Fibroblast of skin of right quadriceps (primary cell): ENCODE data around the gene CARD16.
"Not testable (repeated sequence)": the region's sequence is repeated elsewhere in the genome, so short reads cannot be mapped to it uniquely, and the experiment has no call there.

Source experiments
- DNase-seq: peaks from one replicate; pipeline ENCODE4 v3.0.0-alpha.2; 2013

Gene CARD16

DNA sequence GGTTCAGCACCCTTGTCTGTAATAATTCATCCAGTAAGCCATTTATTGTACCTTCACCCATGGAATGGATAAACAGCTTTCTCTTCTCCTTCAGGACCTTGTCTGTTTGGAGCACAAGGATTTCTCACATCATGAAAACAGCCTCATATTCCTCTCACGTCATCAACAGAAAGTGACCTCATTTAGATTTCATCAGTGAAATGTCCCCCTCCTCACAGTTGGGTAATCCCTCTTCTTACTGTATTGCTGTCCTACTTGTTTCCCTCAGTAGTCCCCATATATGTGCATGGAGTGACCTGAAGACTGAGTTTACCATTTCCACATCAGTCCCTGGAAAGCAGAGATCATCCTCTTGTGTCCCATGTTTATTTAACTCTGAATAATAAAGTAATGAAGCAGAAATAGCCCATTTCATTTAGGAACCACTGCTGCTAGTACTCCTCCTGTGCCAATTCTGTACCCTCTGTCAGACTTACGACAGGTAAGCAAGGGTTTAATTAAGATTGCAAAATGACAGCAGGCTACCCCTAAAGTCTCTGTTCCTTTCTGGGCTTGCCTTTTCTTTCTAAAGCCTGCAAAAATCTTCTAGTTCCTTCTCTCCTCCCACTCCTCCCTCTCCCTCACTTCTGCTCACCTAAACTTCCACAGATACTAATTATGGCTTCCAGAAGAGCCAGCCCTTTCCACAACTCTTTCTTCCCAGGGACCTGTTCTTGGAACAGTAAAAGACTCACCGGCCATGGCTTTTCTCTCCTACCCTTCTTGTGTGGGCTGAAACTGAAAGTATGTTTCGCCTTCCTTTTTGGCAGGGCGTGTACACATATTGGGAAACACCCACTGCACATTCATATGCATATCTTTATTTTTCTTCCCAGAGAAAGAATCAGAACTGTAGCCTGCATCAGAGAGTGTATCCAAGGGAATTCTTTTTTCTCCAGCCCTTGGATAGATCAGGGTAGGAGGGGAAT is at the start of gene CARD16:
CARD16 (minus strand) TSS at position 779 of the 968 bp plus-strand sequence; CDS start at position 741, 38 bp downstream.
- peak; percentile 57 for DNase-seq

GRCh38 chr11:105092256-105093239 is 47.4 kb upstream of the CARD16 start:
- no peak for DNase-seq

- DNase-seq: no peak
These were observed 36.4 kb upstream of the CARD16 start for GRCh38 chr11:105081412-105082150.

- peak; percentile 5 for DNase-seq
These were observed 35.2 kb upstream of the CARD16 start for GRCh38 chr11:105080171-105080906.

GRCh38 chr11:105078283-105078682 is 33.1 kb upstream of the CARD16 start:
- DNase-seq: no peak

GRCh38 chr11:105077141-105077790 is 32.1 kb upstream of the CARD16 start:
- not testable (repeated sequence) for DNase-seq

GRCh38 chr11:105074166-105074530 is 29.0 kb upstream of the CARD16 start:
- no peak for DNase-seq

- no peak for DNase-seq
These were observed 28.5 kb upstream of the CARD16 start for GRCh38 chr11:105073456-105074165.

- DNase-seq: not testable (repeated sequence)
These were observed 26.9 kb upstream of the CARD16 start for GRCh38 chr11:105072080-105072479.

GRCh38 chr11:105071089-105071732 is 26.1 kb upstream of the CARD16 start:
- DNase-seq: no peak

DNA sequence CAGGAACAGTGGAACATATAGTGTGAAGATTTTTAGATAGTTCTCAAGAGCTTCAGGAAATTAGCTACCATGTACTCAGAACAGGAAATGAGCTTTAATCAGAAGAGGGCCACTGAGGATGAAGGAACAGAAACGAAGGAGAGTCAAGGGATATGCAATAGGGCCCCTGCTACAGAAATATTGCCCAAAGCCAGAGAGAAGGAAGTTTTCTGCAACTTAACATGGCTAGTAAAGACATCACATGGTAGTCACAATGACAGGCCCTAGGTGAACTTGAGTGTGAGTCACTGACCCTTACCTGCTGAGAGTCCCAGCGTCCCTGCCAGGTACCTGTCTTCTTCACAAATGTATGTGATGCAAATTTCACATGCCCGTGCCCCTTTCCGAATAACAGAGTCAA is 25.2 kb upstream of the CARD16 start:
- DNase-seq: no peak

GRCh38 chr11:105069749-105070148 is 24.6 kb upstream of the CARD16 start:
- DNase-seq: not testable (repeated sequence)

DNA sequence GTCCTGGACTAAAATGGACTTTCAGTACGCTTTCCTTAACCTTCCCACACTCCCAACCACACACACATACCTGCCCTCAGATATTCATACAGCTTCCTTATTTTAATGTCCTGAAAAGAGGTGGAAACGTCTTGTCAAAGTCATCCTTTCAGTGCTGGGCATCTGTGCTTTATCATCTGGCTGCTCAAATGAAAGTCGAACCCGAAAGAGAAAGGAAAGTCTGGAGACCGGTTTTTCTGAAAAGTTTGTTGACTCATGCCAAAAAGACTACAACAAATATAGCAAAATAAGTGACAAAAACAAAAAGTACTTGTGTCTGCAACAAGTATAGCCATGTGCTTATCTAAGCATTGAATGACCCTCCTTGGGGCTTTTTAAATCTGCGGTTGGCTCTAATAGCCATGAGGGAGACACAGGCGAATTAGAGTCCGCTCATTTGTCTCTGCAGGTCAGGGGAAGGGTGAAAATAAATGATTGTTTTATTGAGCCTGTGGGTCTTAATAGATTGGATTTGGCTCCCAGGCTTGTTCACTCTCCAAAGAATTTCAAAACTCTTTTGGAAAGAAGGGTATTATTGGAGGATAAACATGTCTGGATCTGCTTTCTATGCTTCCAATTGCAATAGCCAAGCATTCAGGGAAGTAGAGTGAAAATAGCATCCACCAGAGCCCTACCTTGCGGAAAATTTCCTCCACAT is 18.3 kb upstream of the CARD16 start:
- not testable (repeated sequence) for DNase-seq

DNA sequence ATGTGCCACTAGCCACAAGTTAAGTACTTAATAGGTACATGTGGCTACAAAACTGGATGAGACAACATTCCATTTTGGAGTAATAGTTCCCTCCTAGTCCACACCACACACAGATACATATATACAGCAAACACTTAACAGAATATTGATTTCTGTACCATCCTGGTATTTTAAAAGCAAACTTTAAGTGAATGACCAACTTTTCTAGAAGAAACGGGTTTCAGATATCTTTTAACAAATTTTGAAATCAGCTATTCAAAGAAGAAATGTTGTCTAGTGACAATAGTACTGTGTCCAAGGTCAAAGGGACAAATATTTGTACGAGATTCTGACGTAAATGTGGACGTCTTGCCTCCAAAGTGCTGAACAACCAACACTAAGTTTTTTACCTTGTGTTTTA is 12.3 kb upstream of the CARD16 start:
- DNase-seq: no peak

DNA sequence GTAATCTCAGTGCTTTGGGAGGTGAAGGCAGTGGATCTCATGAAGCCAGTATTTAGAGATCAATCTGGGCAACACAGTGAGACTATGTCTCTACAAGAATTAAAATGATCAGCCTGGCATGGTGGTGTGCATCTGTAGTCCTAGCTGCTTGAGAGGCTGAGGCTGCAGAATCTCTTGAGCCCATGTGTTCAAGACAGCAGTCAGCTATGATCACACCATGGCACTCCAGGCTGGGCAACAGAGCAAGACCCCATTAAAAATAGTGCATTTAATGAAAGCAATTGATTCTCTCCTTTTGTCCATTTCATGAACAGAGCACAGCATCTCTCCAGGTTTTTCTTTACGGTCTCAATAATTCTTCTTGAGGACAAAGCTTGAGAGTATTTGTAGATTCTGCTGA is 11.3 kb upstream of the CARD16 start:
- DNase-seq: no peak

GRCh38 chr11:105054723-105055493 is 9.8 kb upstream of the CARD16 start:
- DNase-seq: no peak

GRCh38 chr11:105052487-105052886 is 7.4 kb upstream of the CARD16 start:
- DNase-seq: no peak

DNA sequence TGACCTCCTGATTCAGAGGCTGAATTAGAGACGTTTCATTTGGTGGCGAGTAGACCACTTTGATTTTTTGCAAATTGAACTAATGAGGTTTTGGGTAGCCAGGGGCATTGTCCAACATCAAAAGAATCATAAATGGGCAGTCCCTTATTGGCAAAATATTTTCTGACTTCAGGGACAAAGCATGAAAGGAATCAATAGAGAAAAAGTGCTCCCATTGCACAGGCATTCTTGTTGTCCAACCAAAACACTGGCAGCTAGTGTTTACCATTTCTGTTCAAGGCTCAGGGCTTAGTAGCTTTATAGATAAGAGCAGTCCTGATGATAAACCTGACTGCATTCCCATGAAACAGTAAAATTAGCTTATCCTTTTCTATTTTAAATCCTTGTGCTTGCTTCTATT is 6.4 kb upstream of the CARD16 start:
- DNase-seq: no peak

DNA sequence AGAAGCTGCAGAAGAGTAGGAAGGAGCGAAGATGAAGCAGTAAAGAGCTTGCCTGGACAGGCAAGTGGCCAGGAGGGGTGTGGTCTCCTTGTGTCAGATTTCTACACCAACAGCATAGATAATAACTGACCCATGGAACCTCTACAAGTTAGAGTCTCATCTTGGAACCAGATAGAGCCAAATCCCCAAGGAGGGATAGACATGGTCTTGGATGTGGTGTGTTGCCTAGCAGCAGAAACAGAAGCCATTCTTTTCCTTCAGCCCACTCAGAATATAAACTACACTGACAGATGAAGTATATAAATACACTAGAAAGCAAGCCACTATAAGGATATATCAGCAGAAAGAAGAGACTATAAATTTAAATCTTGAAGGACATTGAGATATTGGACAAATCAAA is 4.3 kb upstream of the CARD16 start:
- no peak for DNase-seq
